NCI-H510A (cell line): Measurements from ENCODE around the gene CDADC1.

ENCODE experiments used
- DNase-seq: peaks from one replicate; lab custom pipeline; 2025; lab: John Stamatoyannopoulos, UW

Gene CDADC1

GRCh38 chr13:49247643-49248621, at the start of gene CDADC1:
TSS of gene CDADC1 (plus strand) at chr13:49247925. CDS start at chr13:49248038, 113 bp downstream.
- DNase-seq: peak; percentile 81

DNA sequence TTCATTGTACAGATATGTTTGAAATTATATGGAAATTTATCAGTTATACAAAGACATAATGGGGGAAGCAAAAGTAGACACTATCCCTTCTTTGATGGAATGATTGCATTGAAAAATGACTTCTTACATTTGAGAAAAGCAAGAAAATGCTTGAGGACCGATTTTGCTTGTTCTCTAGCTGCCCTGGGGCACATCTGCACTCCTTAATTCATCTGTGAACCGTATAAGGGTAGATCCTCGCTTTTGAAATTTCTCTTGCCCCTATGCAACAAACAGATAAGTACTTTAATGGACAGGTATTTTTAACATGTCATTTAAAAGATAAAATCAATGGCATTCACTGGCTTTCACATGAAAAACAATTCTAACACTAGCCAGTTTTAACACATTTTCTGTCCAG, 41.1 kb upstream of the CDADC1 start:
- no peak for DNase-seq

GRCh38 chr13:49208619-49209018, 39.1 kb upstream of the CDADC1 start:
- no peak for DNase-seq

- no peak for DNase-seq
Measured at GRCh38 chr13:49210114-49210513, 37.6 kb upstream of the CDADC1 start.

DNA sequence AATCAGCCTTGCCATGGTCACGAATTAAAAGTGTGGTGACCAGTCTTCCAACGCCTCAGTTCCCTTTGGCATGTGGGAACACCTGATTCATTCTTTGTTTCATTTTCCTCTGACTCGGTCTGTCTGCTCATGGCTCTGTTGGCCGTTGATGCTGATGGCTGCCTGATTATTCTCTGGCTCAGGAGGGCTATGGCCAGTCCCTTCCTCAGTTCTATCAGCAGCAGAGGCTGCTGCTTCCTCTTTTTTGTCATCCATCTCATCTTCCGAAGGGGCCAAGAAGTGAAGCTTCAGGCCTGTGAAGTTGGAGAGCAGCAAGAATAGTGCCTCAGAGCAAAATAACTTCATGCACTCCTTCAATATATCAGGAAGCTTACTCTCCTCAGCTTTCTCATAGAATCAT, 37.1 kb upstream of the CDADC1 start:
- DNase-seq: no peak

GRCh38 chr13:49213539-49213938, 34.2 kb upstream of the CDADC1 start:
- no peak for DNase-seq

GRCh38 chr13:49213997-49214916, 33.5 kb upstream of the CDADC1 start:
- DNase-seq: no peak

DNA sequence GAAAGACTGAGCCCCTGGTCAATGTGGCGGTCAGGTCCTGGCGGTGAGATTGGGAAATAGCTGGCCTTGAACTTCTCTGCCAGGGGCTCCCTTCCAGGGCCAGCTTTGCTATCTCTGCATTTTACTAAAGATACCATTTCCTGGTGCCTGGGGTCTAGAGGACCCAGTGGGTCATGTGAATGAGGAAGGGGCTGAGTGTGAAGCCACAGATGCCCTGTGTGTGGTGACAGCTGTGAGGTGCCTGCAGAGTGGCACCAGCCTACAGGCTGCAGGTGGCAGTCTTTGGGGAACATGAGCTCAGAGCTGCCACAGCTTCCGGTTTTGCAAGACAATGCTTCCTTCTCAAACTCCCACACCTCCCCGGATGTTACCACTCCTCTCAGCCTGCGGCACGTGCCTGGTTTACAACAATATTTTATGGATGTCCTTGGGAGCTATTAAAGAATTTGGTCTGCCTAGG, 32.8 kb upstream of the CDADC1 start:
- no peak for DNase-seq

DNA sequence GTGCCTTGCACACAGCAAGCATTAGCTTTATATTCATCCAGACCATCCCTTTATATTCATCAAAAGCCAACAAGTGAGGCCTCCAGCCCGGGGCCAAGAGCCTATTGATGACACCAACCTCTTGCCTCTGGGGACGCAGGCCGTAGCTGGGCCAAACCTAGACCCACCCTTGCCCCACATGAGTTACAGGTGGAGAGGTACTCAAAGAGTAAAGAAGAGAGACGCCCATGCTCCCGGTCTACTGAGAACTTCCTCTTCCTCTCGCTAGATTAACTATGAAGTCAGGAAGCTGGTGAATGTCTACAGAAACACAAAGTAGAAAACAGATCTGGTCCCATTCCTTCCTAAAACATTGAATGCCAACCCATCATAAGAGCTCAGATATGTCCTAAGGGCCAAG, 31.4 kb upstream of the CDADC1 start:
- no peak for DNase-seq

GRCh38 chr13:49217962-49218492, 29.7 kb upstream of the CDADC1 start:
- no peak for DNase-seq

- no peak for DNase-seq
Measured at GRCh38 chr13:49218493-49219051, 29.2 kb upstream of the CDADC1 start.

GRCh38 chr13:49219647-49220035, 28.1 kb upstream of the CDADC1 start:
- no peak for DNase-seq

GRCh38 chr13:49220036-49220855, 27.5 kb upstream of the CDADC1 start, which contains the start of gene MLNR:
TSS of gene MLNR (plus strand) at chr13:49220338. CDS start at chr13:49220338, 0 bp downstream.
- DNase-seq: peak; percentile 10

GRCh38 chr13:49220856-49221589, 26.7 kb upstream of the CDADC1 start:
- no peak for DNase-seq

- DNase-seq: no peak
Measured at GRCh38 chr13:49221590-49221965, 26.1 kb upstream of the CDADC1 start.

DNA sequence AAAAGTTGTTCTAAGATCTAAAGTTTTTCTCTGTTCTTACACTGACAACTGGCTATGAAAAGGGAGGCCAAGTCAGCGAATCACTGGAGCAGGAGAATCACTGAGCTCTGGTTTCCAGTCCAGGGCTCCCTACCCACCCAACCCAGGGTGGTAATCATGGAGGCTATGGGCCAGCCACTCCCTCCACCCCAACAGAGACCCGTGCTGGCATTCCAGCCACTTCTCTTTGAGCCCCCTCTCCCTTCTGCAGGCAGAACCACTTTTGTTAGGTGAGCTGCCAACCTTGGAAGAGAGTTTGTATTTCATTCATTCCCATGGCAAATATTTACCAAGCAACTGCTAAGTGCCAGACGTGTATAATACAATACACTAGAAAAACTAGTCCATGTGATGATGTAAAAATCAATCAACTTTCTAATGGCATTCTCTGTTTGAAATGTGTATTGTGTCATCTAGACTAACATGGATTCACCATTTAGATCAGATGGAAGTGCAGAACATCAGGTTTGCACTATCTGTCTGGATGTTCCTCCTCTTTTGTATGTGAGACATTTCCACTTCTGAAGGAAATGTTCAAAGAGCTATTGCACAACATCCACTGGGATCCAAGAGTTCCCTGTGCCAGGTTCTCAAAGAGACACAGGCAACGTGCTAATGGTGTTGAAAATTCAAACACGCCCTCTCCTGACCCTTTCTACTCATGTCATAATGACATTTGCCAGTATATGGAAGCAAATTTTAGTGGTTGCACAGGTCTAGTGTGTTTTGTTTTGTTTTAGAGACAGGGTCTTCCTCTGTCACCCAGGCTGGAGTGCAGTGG, 22.3 kb upstream of the CDADC1 start:
- DNase-seq: no peak

- no peak for DNase-seq
Measured at GRCh38 chr13:49226613-49227012, 21.1 kb upstream of the CDADC1 start.

DNA sequence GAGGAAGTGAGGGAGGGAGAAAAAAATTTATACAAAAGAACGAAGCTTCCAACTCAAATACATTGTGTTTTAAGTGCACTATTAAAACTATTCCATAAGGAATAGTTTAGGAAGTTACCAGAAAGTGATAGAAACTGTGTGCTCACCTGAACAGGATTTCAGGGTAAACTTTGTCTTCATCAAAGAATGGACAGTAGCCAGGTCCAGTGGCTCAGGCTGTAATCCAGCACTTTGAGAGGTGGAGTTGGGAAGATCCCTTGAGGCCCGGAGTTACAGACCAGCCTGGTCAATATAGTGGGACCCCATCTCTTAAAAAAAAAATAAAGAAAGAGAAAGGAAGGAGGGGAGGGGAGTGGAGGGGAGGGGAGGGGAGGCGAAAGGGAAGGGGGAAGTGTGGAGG, 13.0 kb upstream of the CDADC1 start:
- DNase-seq: no peak

DNA sequence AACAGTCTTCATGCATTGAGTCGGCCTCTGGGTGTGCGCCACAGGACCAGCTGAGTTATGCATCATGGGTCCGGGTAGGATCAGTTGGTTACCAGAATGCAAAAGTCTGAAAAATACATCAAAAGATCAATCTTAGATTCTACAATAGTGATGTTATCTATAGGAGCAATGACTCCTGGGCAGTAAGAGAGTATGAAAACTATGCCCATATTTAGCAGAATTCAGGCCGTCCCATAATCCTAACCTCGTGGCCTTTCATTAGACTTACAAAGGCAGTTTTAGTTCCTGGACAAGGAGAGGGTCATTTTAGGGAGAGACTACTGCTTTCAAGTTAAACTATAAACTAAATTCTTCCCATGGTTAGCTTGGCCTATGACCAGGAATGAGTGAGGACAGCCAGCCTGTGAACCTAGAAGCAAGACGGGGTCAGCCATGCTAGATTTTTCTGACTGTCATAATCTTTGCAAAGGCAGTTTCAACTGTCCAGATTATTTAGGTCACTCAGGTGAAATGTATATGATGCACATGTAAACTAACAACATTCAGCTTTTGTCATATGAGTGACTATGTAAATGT, 11.8 kb upstream of the CDADC1 start:
- no peak for DNase-seq
